Immature natural killer cell (primary cell): Measurements from ENCODE around the gene RUVBL1. TPM values are rescaled to one million over a fixed set of nuclear protein-coding genes. Genes with fewer than 3 reads are reported as not detected.

ENCODE experiments used
- DNase-seq, 3 donors: peaks; one replicate each; pipeline ENCODE4 v3.0.0; 2022; ENCODE audit warnings: mixed read lengths in 1 of 3
- H3K27ac Mint-ChIP-seq, 6 donors: one replicate each; pipeline ENCODE4 v1.8.0; 2020; ENCODE audit warnings: mixed read lengths in 6 of 6, mild to moderate bottlenecking in 5 of 6, inconsistent platforms in 4 of 6, moderate library complexity in 3 of 6
- H3K27me3 Mint-ChIP-seq, 3 donors: one replicate each; pipeline ENCODE4 v1.8.0; 2020 to 2021; ENCODE audit warnings: low read depth in 3 of 3, mild to moderate bottlenecking in 3 of 3, mixed read lengths in 3 of 3, moderate library complexity in 3 of 3, inconsistent platforms in 1 of 3
- H3K36me3 Mint-ChIP-seq, 3 donors: one replicate each; pipeline ENCODE4 v1.8.0; 2020; ENCODE audit warnings: mixed read lengths in 3 of 3, inconsistent platforms in 2 of 3, mild to moderate bottlenecking in 2 of 3
- H3K4me1 Mint-ChIP-seq, 2 donors: one replicate each; pipeline ENCODE4 v1.8.0; 2020; ENCODE audit warnings: inconsistent platforms in 2 of 2, mild to moderate bottlenecking in 2 of 2, mixed read lengths in 2 of 2, moderate library complexity in 1 of 2
- H3K4me3 Mint-ChIP-seq, 5 donors: one replicate each; pipeline ENCODE4 v1.8.0; 2020; ENCODE audit warnings: mild to moderate bottlenecking in 5 of 5, mixed read lengths in 5 of 5, inconsistent platforms in 3 of 5, moderate library complexity in 3 of 5
- H3K9me3 Mint-ChIP-seq, 6 donors: one replicate each; pipeline ENCODE4 v1.8.0; 2020; ENCODE audit warnings: mild to moderate bottlenecking in 6 of 6, mixed read lengths in 6 of 6, inconsistent platforms in 4 of 6, moderate library complexity in 3 of 6
- polyA plus RNA-seq, 3 donors: library from polyadenylated mRNA; unstranded; fragments of 300-500 nt; fragmentation: Illumina TruSeq; gene quantifications; one replicate each; pipeline ENCODE4 v1.2.3, GENCODE V29; 2021

RUVBL1 gene
- polyA plus RNA-seq, 3 donors from 2014 or later, result 34.8 to 45.3 (median 44.3) TPM

GRCh38 chr3:128075522-128076482 lies 47.8 kb downstream of the RUVBL1 start:
- Mint-ChIP-seq H3K9me3 (no peaks in the 10 kb centered on the region), H3K4me3 (peak overlapping the region; percentile 71 to 79 (median 78)), H3K27ac (peak overlapping the region in 2 of 6 donors; percentile 40 to 66), H3K4me1 (peaks cover 10 to 19% of the 10 kb centered on the region in 2 donors), H3K36me3 (peaks cover 3 to 25% (median 17%) of the 10 kb centered on the region in 3 donors), H3K27me3 (peaks cover 4 to 16% (median 15%) of the 10 kb centered on the region in 3 donors)
- DNase-seq, result peak; percentile 82 to 85 (median 84)

- H3K4me1 Mint-ChIP-seq, result peaks cover 10 to 19% of the 10 kb centered on the region in 2 donors
- no peak for DNase-seq
- H3K4me3 Mint-ChIP-seq, result peak overlapping the region; percentile 71 to 79 (median 78)
- H3K9me3 Mint-ChIP-seq, result no peaks in the 10 kb centered on the region
- H3K36me3 Mint-ChIP-seq, result peaks cover 6 to 23% (median 16%) of the 10 kb centered on the region in 3 donors
- peaks cover 4 to 16% (median 15%) of the 10 kb centered on the region in 3 donors for H3K27me3 Mint-ChIP-seq
- peak overlapping the region in 3 of 6 donors; percentile 55 to 66 (median 63) for H3K27ac Mint-ChIP-seq
These were observed 48.6 kb downstream of the RUVBL1 start for GRCh38 chr3:128074851-128075521.

GRCh38 chr3:128073807-128074206 lies 49.8 kb downstream of the RUVBL1 start:
- H3K4me3 Mint-ChIP-seq, result no peak overlapping the region

GRCh38 chr3:128073185-128073725 lies 50.4 kb downstream of the RUVBL1 start:
- H3K9me3 Mint-ChIP-seq, result no peaks in the 10 kb centered on the region
- H3K27me3 Mint-ChIP-seq, result peaks cover 0 to 15% (median 10%) of the 10 kb centered on the region in 3 donors
- H3K27ac Mint-ChIP-seq, result peak overlapping the region in 1 of 6 donors; percentile 69
- no peak overlapping the region for H3K4me3 Mint-ChIP-seq
- no peak for DNase-seq
- peaks cover 12 to 19% of the 10 kb centered on the region in 2 donors for H3K4me1 Mint-ChIP-seq
- peaks cover 6 to 15% (median 15%) of the 10 kb centered on the region in 3 donors for H3K36me3 Mint-ChIP-seq

More at GRCh38 chr3:128073807-128074206, 49.8 kb downstream of the RUVBL1 start:
- peaks cover 0 to 15% (median 13%) of the 10 kb centered on the region in 3 donors for H3K27me3 Mint-ChIP-seq
- no peaks in the 10 kb centered on the region for H3K9me3 Mint-ChIP-seq
- no peak for DNase-seq
- peak overlapping the region in 1 of 6 donors; percentile 69 for H3K27ac Mint-ChIP-seq
- H3K36me3 Mint-ChIP-seq, result peaks cover 3 to 15% (median 12%) of the 10 kb centered on the region in 3 donors
- H3K4me1 Mint-ChIP-seq, result peaks cover 10 to 19% of the 10 kb centered on the region in 2 donors

- Mint-ChIP-seq H3K9me3 (no peaks in the 10 kb centered on the region), H3K27ac (no peak overlapping the region), H3K27me3 (peaks cover 0 to 13% (median 9%) of the 10 kb centered on the region in 3 donors), H3K4me3 (no peak overlapping the region), H3K36me3 (peaks cover 11 to 21% (median 12%) of the 10 kb centered on the region in 3 donors), H3K4me1 (peaks cover 15 to 17% of the 10 kb centered on the region in 2 donors)
- no peak for DNase-seq
These were observed 51.0 kb downstream of the RUVBL1 start for GRCh38 chr3:128072454-128073184.

- H3K9me3 Mint-ChIP-seq, result no peaks in the 10 kb centered on the region
These were observed 51.7 kb downstream of the RUVBL1 start for GRCh38 chr3:128071771-128072453.

GRCh38 chr3:128070898-128071591 lies 52.6 kb downstream of the RUVBL1 start:
- Mint-ChIP-seq H3K27me3 (peaks cover 0 to 7% (median 4%) of the 10 kb centered on the region in 3 donors), H3K9me3 (no peaks in the 10 kb centered on the region), H3K36me3 (peaks cover 18 to 29% (median 20%) of the 10 kb centered on the region in 3 donors), H3K27ac (no peak overlapping the region), H3K4me3 (no peak overlapping the region), H3K4me1 (peaks cover 9 to 15% of the 10 kb centered on the region in 2 donors)
- DNase-seq, result no peak

More at GRCh38 chr3:128071771-128072453, 51.7 kb downstream of the RUVBL1 start:
- H3K4me1 Mint-ChIP-seq, result peaks cover 14 to 15% of the 10 kb centered on the region in 2 donors
- DNase-seq, result no peak
- H3K27me3 Mint-ChIP-seq, result peaks cover 0 to 12% (median 4%) of the 10 kb centered on the region in 3 donors
- no peak overlapping the region for H3K4me3 Mint-ChIP-seq
- H3K27ac Mint-ChIP-seq, result no peak overlapping the region
- peaks cover 18 to 28% (median 19%) of the 10 kb centered on the region in 3 donors for H3K36me3 Mint-ChIP-seq

- Mint-ChIP-seq H3K9me3 (no peaks in the 10 kb centered on the region), H3K4me3 (no peak overlapping the region), H3K27ac (no peak overlapping the region), H3K27me3 (peaks cover 0 to under 1% (median 0%) of the 10 kb centered on the region in 3 donors), H3K4me1 (peaks cover 0 to 16% of the 10 kb centered on the region in 2 donors), H3K36me3 (peaks cover 18 to 40% (median 30%) of the 10 kb centered on the region in 3 donors)
- DNase-seq, result no peak
These were observed 54.3 kb downstream of the RUVBL1 start for GRCh38 chr3:128069271-128069670.

GRCh38 chr3:128068156-128068620 lies 55.4 kb downstream of the RUVBL1 start:
- peaks cover 0 to 2% (median 0%) of the 10 kb centered on the region in 3 donors for H3K27me3 Mint-ChIP-seq
- H3K36me3 Mint-ChIP-seq, result peaks cover 23 to 46% (median 35%) of the 10 kb centered on the region in 3 donors
- peaks cover 0 to 2% (median 0%) of the 10 kb centered on the region in 6 donors for H3K9me3 Mint-ChIP-seq
- peaks cover 0 to 22% of the 10 kb centered on the region in 2 donors for H3K4me1 Mint-ChIP-seq
- H3K27ac Mint-ChIP-seq, result peak overlapping the region in 4 of 6 donors; percentile 8 to 57 (median 46)
- peak; percentile 22 to 45 (median 31) for DNase-seq
- no peak overlapping the region for H3K4me3 Mint-ChIP-seq

- no peak overlapping the region for H3K27ac Mint-ChIP-seq
- no peak for DNase-seq
- H3K4me3 Mint-ChIP-seq, result no peak overlapping the region
- peaks cover 23 to 47% (median 36%) of the 10 kb centered on the region in 3 donors for H3K36me3 Mint-ChIP-seq
- peaks cover 0 to 2% (median 0%) of the 10 kb centered on the region in 3 donors for H3K27me3 Mint-ChIP-seq
- H3K4me1 Mint-ChIP-seq, result peaks cover 0 to 24% of the 10 kb centered on the region in 2 donors
- H3K9me3 Mint-ChIP-seq, result peaks cover 0 to 2% (median 0%) of the 10 kb centered on the region in 6 donors
These were observed 56.1 kb downstream of the RUVBL1 start for GRCh38 chr3:128067489-128067888.

GRCh38 chr3:128066676-128067075 lies 56.9 kb downstream of the RUVBL1 start:
- Mint-ChIP-seq H3K9me3 (peaks cover 0 to 2% (median 0%) of the 10 kb centered on the region in 6 donors), H3K4me1 (peaks cover 1 to 32% of the 10 kb centered on the region in 2 donors), H3K4me3 (no peak overlapping the region), H3K27ac (no peak overlapping the region), H3K36me3 (peaks cover 29 to 55% (median 42%) of the 10 kb centered on the region in 3 donors), H3K27me3 (peaks cover 0 to 2% (median 0%) of the 10 kb centered on the region in 3 donors)
- no peak for DNase-seq
